PFSK-1 (cell line): ENCODE results near the gene RPTOR.

Experiments
- FOXP2 ChIP-seq: optimal IDR thresholded peaks from 2 replicates; pipeline ENCODE3; 2011; ENCODE audit warnings: borderline replicate concordance, control low read depth, inconsistent platforms; ENCODE audit not compliant: insufficient read depth; ENCODE audit errors: extremely low read length, extremely low read depth
- POLR2AphosphoS5 ChIP-seq: IDR thresholded peaks from 2 replicates; pipeline ENCODE4 v1.6.1; 2012; ENCODE audit warnings: low read depth, mild to moderate bottlenecking, control low read depth, low read length, moderate library complexity
- REST ChIP-seq, 2 experiments: IDR thresholded peaks; 2 replicates each; pipeline versions ENCODE4 v1.6.1 to v1.8.0; 2011 to 2012; ENCODE audit warnings: low read depth in 2 of 2, low read length in 2 of 2, control low read depth in 1 of 2, inconsistent platforms in 1 of 2, mild to moderate bottlenecking in 1 of 2, moderate library complexity in 1 of 2; ENCODE audit not compliant: insufficient read depth in 1 of 2
- SIN3A ChIP-seq: IDR thresholded peaks from 2 replicates; pipeline ENCODE4 v1.6.1; 2012; ENCODE audit warnings: mild to moderate bottlenecking, low read length, moderate library complexity, borderline replicate concordance; ENCODE audit not compliant: insufficient read depth
- TAF1 ChIP-seq: IDR thresholded peaks from 2 replicates; pipeline ENCODE4 v1.6.1; 2012; ENCODE audit warnings: low read length, control low read depth, borderline replicate concordance; ENCODE audit not compliant: insufficient read depth

Gene RPTOR

DNA sequence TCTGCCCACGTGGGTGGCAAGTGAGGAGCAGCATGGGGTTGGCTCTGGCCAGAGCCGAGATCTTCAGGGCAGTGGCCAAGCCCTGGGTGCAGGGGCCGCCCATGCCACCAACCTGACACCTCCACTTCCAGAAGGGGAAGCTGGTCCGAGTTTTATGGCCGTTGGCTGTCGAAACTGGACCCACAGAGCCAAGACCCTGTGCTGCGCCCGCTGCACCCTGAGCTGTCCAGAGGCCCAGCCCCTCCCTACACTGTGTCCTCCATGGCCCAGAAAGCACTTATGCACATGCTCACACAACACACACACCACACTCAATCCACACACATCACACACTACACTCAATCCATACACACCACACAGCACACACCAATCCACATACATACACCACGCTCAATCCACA, 33.9 kb upstream of the RPTOR start:
- TF ChIP-seq REST (IDR thresholded peaks at IDR 0.05; ENCODE audit: insufficient read depth in 1 of 2, low read depth in 2 of 2, low read length in 2 of 2), result no peak
- no peak for TF ChIP-seq SIN3A
- no peak for TF ChIP-seq FOXP2
- no peak for TF ChIP-seq POLR2AphosphoS5
- no peak for TF ChIP-seq TAF1

GRCh38 chr17:80511222-80512180, 33.1 kb upstream of the RPTOR start:
- no peak for TF ChIP-seq TAF1
- TF ChIP-seq REST (IDR thresholded peaks at IDR 0.05; ENCODE audit: insufficient read depth in 1 of 2, low read depth in 2 of 2, low read length in 2 of 2), result no peak
- no peak for TF ChIP-seq SIN3A
- TF ChIP-seq FOXP2, result no peak
- TF ChIP-seq POLR2AphosphoS5, result no peak

- TF ChIP-seq REST (IDR thresholded peaks at IDR 0.05; ENCODE audit: insufficient read depth in 1 of 2, low read depth in 2 of 2, low read length in 2 of 2) (no peak), TAF1 (no peak), POLR2AphosphoS5 (no peak), FOXP2 (no peak), SIN3A (no peak)
Observed at GRCh38 chr17:80512233-80512632, 32.4 kb upstream of the RPTOR start.

- TF ChIP-seq POLR2AphosphoS5 (no peak), SIN3A (no peak), REST (IDR thresholded peaks at IDR 0.05; ENCODE audit: insufficient read depth in 1 of 2, low read depth in 2 of 2, low read length in 2 of 2) (no peak), TAF1 (no peak), FOXP2 (no peak)
Observed at GRCh38 chr17:80513201-80513600, 31.4 kb upstream of the RPTOR start.
